PC-9 (cell line): ENCODE measurements around the gene GPR63.

Experiments used
- CTCF ChIP-seq: fragments of 200-600 bp; sonication (generic); conservative IDR thresholded peaks from 2 replicates; pipeline ENCODE4 v1.6.1; 2017; ENCODE audit warnings: mixed run types, antibody characterized with exemption, mild to moderate bottlenecking, moderate library complexity
- EZH2 ChIP-seq: fragments of 200-600 bp; sonication (generic); IDR thresholded peaks from 2 replicates; pipeline ENCODE4 v1.8.0; 2017; ENCODE audit warnings: antibody characterized with exemption, low read depth

- TF ChIP-seq CTCF = no peak
- no peak for TF ChIP-seq EZH2
Observed at GRCh38 chr6:96851858-96852257, 14.6 kb upstream of the GPR63 start.
